Peyer's patch (tissue), 4 donors: Measurements from ENCODE around the gene CACNA1G.

Source experiments
- POLR2A ChIP-seq, 2 donors: fragments of 450-650 bp; IDR thresholded peaks; one replicate each; pipeline ENCODE4 v1.5.1; 2017; ENCODE audit warnings: antibody characterized with exemption in 2 of 2, mild to moderate bottlenecking in 2 of 2, moderate library complexity in 2 of 2
- TF ChIP-seq, protein P1 (sequence below), 6 experiments: fragments of 450-650 bp in 4 of 6; fragments of 200-600 bp in 2 of 6; sonication (generic) in 1 of 6; IDR thresholded peaks; one replicate each; pipeline ENCODE4 v1.5.1; 2017 to 2019; ENCODE audit warnings: antibody characterized with exemption in 6 of 6, mild to moderate bottlenecking in 3 of 6, moderate library complexity in 1 of 6

DNA sequence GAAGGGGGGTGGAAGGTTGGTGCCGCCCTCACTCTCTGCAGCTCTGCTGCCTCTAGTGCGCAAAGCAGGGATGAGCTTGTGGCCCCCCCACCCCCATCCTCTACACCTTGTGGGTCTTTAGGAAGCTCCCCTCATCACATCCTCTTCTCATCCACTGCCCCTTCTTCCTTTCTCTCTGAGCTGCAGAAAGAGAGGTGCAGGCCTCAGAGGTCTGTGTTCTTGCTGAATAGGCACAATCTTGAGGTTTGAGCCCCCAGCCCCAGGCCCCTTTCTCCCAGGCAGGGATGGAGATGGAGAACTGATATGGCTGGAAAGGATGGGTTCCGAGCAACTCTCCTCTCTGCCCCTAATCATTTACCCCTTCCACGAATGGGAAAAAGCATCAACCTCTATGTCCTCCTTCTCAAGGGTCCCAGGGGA is 2.6 kb downstream of the CACNA1G start:
- TF ChIP-seq, protein P1, sequence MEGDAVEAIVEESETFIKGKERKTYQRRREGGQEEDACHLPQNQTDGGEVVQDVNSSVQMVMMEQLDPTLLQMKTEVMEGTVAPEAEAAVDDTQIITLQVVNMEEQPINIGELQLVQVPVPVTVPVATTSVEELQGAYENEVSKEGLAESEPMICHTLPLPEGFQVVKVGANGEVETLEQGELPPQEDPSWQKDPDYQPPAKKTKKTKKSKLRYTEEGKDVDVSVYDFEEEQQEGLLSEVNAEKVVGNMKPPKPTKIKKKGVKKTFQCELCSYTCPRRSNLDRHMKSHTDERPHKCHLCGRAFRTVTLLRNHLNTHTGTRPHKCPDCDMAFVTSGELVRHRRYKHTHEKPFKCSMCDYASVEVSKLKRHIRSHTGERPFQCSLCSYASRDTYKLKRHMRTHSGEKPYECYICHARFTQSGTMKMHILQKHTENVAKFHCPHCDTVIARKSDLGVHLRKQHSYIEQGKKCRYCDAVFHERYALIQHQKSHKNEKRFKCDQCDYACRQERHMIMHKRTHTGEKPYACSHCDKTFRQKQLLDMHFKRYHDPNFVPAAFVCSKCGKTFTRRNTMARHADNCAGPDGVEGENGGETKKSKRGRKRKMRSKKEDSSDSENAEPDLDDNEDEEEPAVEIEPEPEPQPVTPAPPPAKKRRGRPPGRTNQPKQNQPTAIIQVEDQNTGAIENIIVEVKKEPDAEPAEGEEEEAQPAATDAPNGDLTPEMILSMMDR (IDR thresholded peaks at IDR 0.05): no peak
- TF ChIP-seq POLR2A (IDR thresholded peaks at IDR 0.05): no peak
